Osteoblast (primary cell): ENCODE measurements around the gene EGLN2. TPM values are rescaled to one million over a fixed set of nuclear protein-coding genes. Genes with fewer than 3 reads are reported as not detected.
A peak's percentile ranks its signal among the peaks of the same experiment; 100 is the strongest.

Experiments
- DNase-seq: peaks from one replicate; pipeline ENCODE4 v3.0.0; 2011; ENCODE audit warnings: low spot score, mixed read lengths; ENCODE audit not compliant: insufficient read length; ENCODE audit errors: missing footprints
- H2AFZ ChIP-seq: 2 replicates; pipeline ENCODE4 v1.6.0; 2011; ENCODE audit warnings: mild to moderate bottlenecking, low read length
- H3K27ac ChIP-seq: 2 replicates; pipeline ENCODE4 v1.5.1; 2011; ENCODE audit warnings: mild to moderate bottlenecking, low read depth, low read length, moderate library complexity
- H3K27me3 ChIP-seq: 2 replicates; pipeline ENCODE4 v1.6.0; 2012; ENCODE audit warnings: mild to moderate bottlenecking, control low read depth, inconsistent platforms, low read length, moderate library complexity; ENCODE audit not compliant: insufficient read depth
- H3K36me3 ChIP-seq: 2 replicates; pipeline ENCODE4 v1.5.1; 2011; ENCODE audit warnings: mild to moderate bottlenecking, low read length, control low read depth, moderate library complexity; ENCODE audit not compliant: insufficient read depth
- H3K4me1 ChIP-seq: 2 replicates; pipeline ENCODE4 v1.5.1; 2011; ENCODE audit warnings: mild to moderate bottlenecking, low read length, control low read depth, moderate library complexity; ENCODE audit not compliant: insufficient read depth
- H3K4me2 ChIP-seq: 2 replicates; pipeline ENCODE4 v1.6.0; 2011; ENCODE audit warnings: mild to moderate bottlenecking, low read length; ENCODE audit not compliant: insufficient read depth
- H3K4me3 ChIP-seq: fragments of 200-600 bp; sonication (generic); 3 replicates; pipeline ENCODE4 v1.5.1; 2012; ENCODE audit warnings: mild to moderate bottlenecking, low read length, inconsistent platforms; ENCODE audit not compliant: insufficient read depth
- H3K79me2 ChIP-seq: 2 replicates; pipeline ENCODE4 v1.6.0; 2012; ENCODE audit warnings: mild to moderate bottlenecking, low read length, control low read depth, inconsistent platforms; ENCODE audit not compliant: insufficient read depth
- H3K9me3 ChIP-seq: 2 replicates; pipeline ENCODE4 v1.5.1; 2011; ENCODE audit warnings: low read depth, low read length, control low read depth
- H4K20me1 ChIP-seq: 2 replicates; pipeline ENCODE4 v1.6.0; 2012; ENCODE audit warnings: mild to moderate bottlenecking, low read length, control low read depth; ENCODE audit not compliant: insufficient read depth
- CTCF ChIP-seq: IDR thresholded peaks from 2 replicates; pipeline ENCODE4 v1.5.1; 2011; ENCODE audit warnings: mild to moderate bottlenecking, low read depth, low read length, moderate library complexity; ENCODE audit errors: extremely low read depth
- total RNA-seq: library from RNA; depleted of rRNA; stranded (reverse); fragments of >200 nt; gene quantifications from 2 replicates; pipeline ENCODE4 v1.2.3, GENCODE V29; 2012

EGLN2 gene
- total RNA-seq, 1 donor, result 69.8 TPM

GRCh38 chr19:40807147-40808020, 8.4 kb downstream of the EGLN2 start:
- peak overlapping the region; percentile 56 for H3K27ac ChIP-seq
- peaks cover 3% of the 10 kb centered on the region for H3K27me3 ChIP-seq
- H2AFZ ChIP-seq, result no peak overlapping the region
- peaks cover 43% of the 10 kb centered on the region for H3K36me3 ChIP-seq
- H3K4me1 ChIP-seq, result peaks cover 24% of the 10 kb centered on the region
- H3K4me2 ChIP-seq, result peak overlapping the region; percentile 75
- peaks cover 76% of the 10 kb centered on the region for H4K20me1 ChIP-seq
- peak; percentile 75 for DNase-seq
- peaks cover 70% of the 10 kb centered on the region for H3K79me2 ChIP-seq
- no peaks in the 10 kb centered on the region for H3K9me3 ChIP-seq
- H3K4me3 ChIP-seq, result no peak overlapping the region
- TF ChIP-seq CTCF, result no peak

DNA sequence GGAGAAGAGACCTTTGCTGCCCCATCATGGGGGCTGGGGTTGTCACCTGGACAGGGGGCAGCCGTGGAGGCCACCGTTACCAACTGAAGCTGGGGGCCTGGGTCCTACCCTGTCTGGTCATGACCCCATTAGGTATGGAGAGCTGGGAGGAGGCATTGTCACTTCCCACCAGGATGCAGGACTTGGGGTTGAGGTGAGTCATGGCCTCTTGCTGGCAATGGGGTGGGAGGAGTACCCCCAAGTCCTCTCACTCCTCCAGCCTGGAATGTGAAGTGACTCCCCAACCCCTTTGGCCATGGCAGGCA, 9.0 kb downstream of the EGLN2 start:
- peaks cover 73% of the 10 kb centered on the region for H4K20me1 ChIP-seq
- DNase-seq, result no peak
- H3K4me3 ChIP-seq, result no peak overlapping the region
- peaks cover 18% of the 10 kb centered on the region for H3K4me1 ChIP-seq
- H3K79me2 ChIP-seq, result peaks cover 65% of the 10 kb centered on the region
- TF ChIP-seq CTCF, result no peak
- peaks cover 3% of the 10 kb centered on the region for H3K27me3 ChIP-seq
- H3K9me3 ChIP-seq, result no peaks in the 10 kb centered on the region
- H3K4me2 ChIP-seq, result no peak overlapping the region
- no peak overlapping the region for H2AFZ ChIP-seq
- H3K27ac ChIP-seq, result no peak overlapping the region
- peaks cover 40% of the 10 kb centered on the region for H3K36me3 ChIP-seq

- Histone ChIP-seq H3K4me2 (no peak overlapping the region), H3K4me1 (peaks cover 13% of the 10 kb centered on the region), H3K27me3 (peaks cover 3% of the 10 kb centered on the region), H3K4me3 (no peak overlapping the region), H3K9me3 (no peaks in the 10 kb centered on the region), H3K36me3 (peaks cover 40% of the 10 kb centered on the region), H4K20me1 (peaks cover 68% of the 10 kb centered on the region), H3K27ac (no peak overlapping the region), H2AFZ (no peak overlapping the region), H3K79me2 (peaks cover 59% of the 10 kb centered on the region)
- DNase-seq, result peak; percentile 60
- TF ChIP-seq CTCF, result no peak
Measured at GRCh38 chr19:40808497-40808896, 9.5 kb downstream of the EGLN2 start.

- H3K27ac ChIP-seq, result no peak overlapping the region
- peaks cover 35% of the 10 kb centered on the region for H3K36me3 ChIP-seq
- H3K4me3 ChIP-seq, result no peak overlapping the region
- no peak overlapping the region for H2AFZ ChIP-seq
- peaks cover 49% of the 10 kb centered on the region for H3K79me2 ChIP-seq
- no peak for DNase-seq
- peak overlapping the region; percentile 76 for H3K4me2 ChIP-seq
- H3K4me1 ChIP-seq, result peaks cover 11% of the 10 kb centered on the region
- H3K27me3 ChIP-seq, result peaks cover 3% of the 10 kb centered on the region
- no peak for TF ChIP-seq CTCF
- H4K20me1 ChIP-seq, result peaks cover 58% of the 10 kb centered on the region
- no peaks in the 10 kb centered on the region for H3K9me3 ChIP-seq
Measured at GRCh38 chr19:40809358-40810086, 10.5 kb downstream of the EGLN2 start.
